Measurements from ENCODE around the gene STUB1. TPM values are rescaled to one million over a fixed set of nuclear protein-coding genes. Genes with fewer than 3 reads are reported as not detected.

The STUB1 gene
- total and polyA plus RNA-seq, 10 of the 15 experiments (the other 5 are each of a cell fraction or from before 2014, with no cell fraction given) = 4.2 to 136 (median 67.1) TPM

- TF ChIP-seq RB1 (IDR thresholded peaks at IDR 0.05; ENCODE audit: borderline replicate concordance) (peak; percentile 36; the same call in 1 of the 2 replicates), ZNF217 (IDR thresholded peaks at IDR 0.05) (peak; percentile 80; the same call in 1 of the 2 replicates), HDGF (IDR thresholded peaks at IDR 0.05) (no peak), NRF1 (conservative IDR thresholded peaks at IDR 0.05; ENCODE audit: low read depth, low read length) (peak; percentile 21; the same call in 1 of the 2 replicates), GATAD2B (conservative IDR thresholded peaks at IDR 0.05; ENCODE audit: low read depth) (peak; percentile 50; the same call in 1 of the 2 replicates), TCF12 (IDR thresholded peaks at IDR 0.05; ENCODE audit: low read depth, low read length) (0 out of 2 replicates have a peak, but pooled peaks have one; percentile 3), ZNF207 (IDR thresholded peaks at IDR 0.05; ENCODE audit: borderline replicate concordance) (no peak), DPF2 (IDR thresholded peaks at IDR 0.05) (peak; percentile 43; the same call in 1 of the 2 replicates), YY1 (IDR thresholded peaks at IDR 0.05; ENCODE audit: low read depth, low read length) (no peak)
Measured at GRCh38 chr16:726438-727290, 46.5 kb downstream of the STUB1 start, which contains the start of the genes CCDC78 and HAGHL (continued).

DNA sequence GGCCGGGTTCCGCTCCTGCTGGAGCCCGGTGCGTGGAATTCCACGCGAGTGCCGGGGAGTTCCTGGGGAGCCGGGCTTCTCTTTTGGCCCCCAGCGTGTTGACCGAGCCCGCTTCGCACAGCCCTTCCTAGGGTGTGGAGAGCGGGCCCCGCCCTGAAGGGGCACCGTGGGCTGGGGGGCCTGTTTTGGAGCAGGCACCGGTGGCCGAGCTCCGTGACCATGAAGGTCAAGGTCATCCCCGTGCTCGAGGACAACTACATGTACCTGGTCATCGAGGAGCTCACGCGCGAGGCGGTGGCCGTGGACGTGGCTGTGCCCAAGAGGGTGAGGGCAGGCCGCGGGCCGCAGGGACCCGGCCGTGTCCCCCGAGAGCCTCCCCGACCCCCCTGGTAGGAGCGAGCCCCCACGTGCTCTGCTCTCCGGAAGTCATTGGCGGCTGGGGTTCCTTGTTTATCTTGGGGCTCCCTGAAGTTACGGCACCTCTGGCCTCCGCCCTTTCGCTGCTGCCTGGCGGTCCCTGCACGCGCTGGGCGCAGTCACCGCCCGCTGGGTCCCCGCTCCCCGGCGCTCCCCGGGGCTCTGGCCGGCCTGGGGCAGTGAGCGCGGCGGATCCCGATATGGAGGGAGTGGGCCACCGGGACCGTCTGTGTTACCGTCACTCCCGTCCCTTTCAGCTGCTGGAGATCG lies 47.2 kb downstream of the STUB1 start:
- no peaks in the 10 kb centered on the region for H3K9me3 ChIP-seq (replicated peaks; ENCODE audit: control insufficient read depth, insufficient read depth, low read length)
- WGBS (ENCODE audit: insufficient coverage, insufficient replicate concordance, low lambda C conversion rate, missing lambda C conversion rate) = 1% methylated on average over 56 of the region's 61 CpGs
- H3K79me2 ChIP-seq (ENCODE audit: control insufficient read depth, insufficient read depth, low read length) = no peaks in the 10 kb centered on the region; the same call in 1 of the 2 replicates
- ChIA-PET RAD21 (ENCODE audit: unreplicated experiment) (interaction anchor here (0.7 to 1.2 kb wide), 4 partner anchors 7 to 996 kb away, joined by 3 to 8 read pairs (median 4); partner anchors contain the start of genes CHTF18 and RPUSD1), CTCF (no interaction called here), POLR2A (interaction anchor here (1.1 to 6.3 kb wide), 4 partner anchors 8 to 91 kb away, joined by 3 to 60 read pairs (median 7); partner anchors contain the start of gene CIAO3), SMC1A (ENCODE audit: uncharacterized antibody, unreplicated experiment) (no interaction called here)
- peaks cover 0 to 2% of the 10 kb centered on the region in 2 experiments; a peak in 3 of 4 replicates for H3K36me3 ChIP-seq (ENCODE audit: control insufficient read depth in 2 of 2, insufficient read depth in 2 of 2, low read length in 1 of 2)
- H2AFZ ChIP-seq (ENCODE audit: control insufficient read depth, low read depth, low read length) = peak overlapping the region; percentile 37
- H4K20me1 ChIP-seq (ENCODE audit: control insufficient read depth, insufficient read depth) = no peaks in the 10 kb centered on the region
- intact Hi-C loops (cut with micrococcal nuclease; ENCODE audit: unreplicated experiment) (no loop called here), in situ Hi-C loops (cut with MboI) (no loop called here)
- H3K4me2 ChIP-seq (ENCODE audit: control insufficient read depth, insufficient read depth) = peak overlapping the region; percentile 100
- BruUV-seq (replicated peaks) = TSS peak; percentile 68
- FAIRE-seq (peak; percentile 18), ATAC-seq (peak; percentile 33), DNase-seq (ENCODE audit: low read depth, low spot score) (no peak)
- no peaks in the 10 kb centered on the region for H3K27me3 ChIP-seq (replicated peaks in 1 of 2; ENCODE audit: control insufficient read depth in 2 of 2, insufficient read depth in 2 of 2, low read length in 1 of 2)
- H3K9ac ChIP-seq (ENCODE audit: control insufficient read depth, insufficient read depth, low read length) = peak overlapping the region; percentile 73
- peak overlapping the region; percentile 87 for H3K4me3 ChIP-seq
- peak overlapping the region; percentile 74 for H3K27ac ChIP-seq (ENCODE audit: control insufficient read depth, insufficient read depth)
- peaks cover 13% of the 10 kb centered on the region for H3K4me1 ChIP-seq (ENCODE audit: control insufficient read depth, insufficient read depth, low read length)
- TF ChIP-seq IRF4 (IDR thresholded peaks at IDR 0.05; ENCODE audit: low read depth, low read length) (no peak), KAT2A (conservative IDR thresholded peaks at IDR 0.05; ENCODE audit: control insufficient read depth, low read depth, low read length) (no peak), RFX5 (IDR thresholded peaks at IDR 0.05; ENCODE audit: low read depth, low read length) (no peak), BHLHE40 (IDR thresholded peaks at IDR 0.05; ENCODE audit: borderline replicate concordance in 1 of 2, low read depth in 2 of 2, low read length in 1 of 2) (peak in 1 of 2 experiments; percentile 39; a peak in 2 of 4 replicates), SIN3A (IDR thresholded peaks at IDR 0.05; ENCODE audit: low read depth, low read length) (no peak), BACH1 (IDR thresholded peaks at IDR 0.05; ENCODE audit: borderline replicate concordance) (peak; percentile 95), YBX1 (IDR thresholded peaks at IDR 0.05) (no peak), NBN (IDR thresholded peaks at IDR 0.05) (0 out of 2 replicates have a peak, but pooled peaks have one; percentile 21), ZNF217 (IDR thresholded peaks at IDR 0.05) (no peak), HDGF (IDR thresholded peaks at IDR 0.05) (0 out of 2 replicates have a peak, but pooled peaks have one; percentile 31), NR2F1 (conservative IDR thresholded peaks at IDR 0.05) (peak; percentile 70), POLR2AphosphoS5 (IDR thresholded peaks at IDR 0.05; ENCODE audit: low read length) (peak; percentile 42), DPF2 (IDR thresholded peaks at IDR 0.05) (0 out of 2 replicates have a peak, but pooled peaks have one; percentile 26), EED (IDR thresholded peaks at IDR 0.05; ENCODE audit: low read depth) (no peak), IKZF1 (conservative IDR thresholded peaks at IDR 0.05) (peak; percentile 28)
- TF ChIP-seq, protein P1, sequence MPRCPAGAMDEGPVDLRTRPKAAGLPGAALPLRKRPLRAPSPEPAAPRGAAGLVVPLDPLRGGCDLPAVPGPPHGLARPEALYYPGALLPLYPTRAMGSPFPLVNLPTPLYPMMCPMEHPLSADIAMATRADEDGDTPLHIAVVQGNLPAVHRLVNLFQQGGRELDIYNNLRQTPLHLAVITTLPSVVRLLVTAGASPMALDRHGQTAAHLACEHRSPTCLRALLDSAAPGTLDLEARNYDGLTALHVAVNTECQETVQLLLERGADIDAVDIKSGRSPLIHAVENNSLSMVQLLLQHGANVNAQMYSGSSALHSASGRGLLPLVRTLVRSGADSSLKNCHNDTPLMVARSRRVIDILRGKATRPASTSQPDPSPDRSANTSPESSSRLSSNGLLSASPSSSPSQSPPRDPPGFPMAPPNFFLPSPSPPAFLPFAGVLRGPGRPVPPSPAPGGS (IDR thresholded peaks at IDR 0.05; ENCODE audit: borderline replicate concordance, insufficient read depth, low read depth, low read length, poor library complexity, severe bottlenecking) = no peak
